KMS-11 (cell line): ENCODE results near the gene SLC19A1.
"Not testable (repeated sequence)": the region's sequence is repeated elsewhere in the genome, so short reads cannot be mapped to it uniquely, and the experiment has no call there.

Experiments
- H2AFZ ChIP-seq: fragments of 200-600 bp; sonication (generic); 2 replicates; pipeline ENCODE4 v1.6.1; 2016; ENCODE audit warnings: antibody characterized with exemption, mixed run types, low read depth
- H3K27ac ChIP-seq: fragments of 200-600 bp; sonication (generic); 2 replicates; pipeline ENCODE4 v1.6.1; 2016; ENCODE audit warnings: mild to moderate bottlenecking, mixed run types
- H3K27me3 ChIP-seq: fragments of 200-600 bp; sonication (generic); 2 replicates; pipeline ENCODE4 v1.6.1; 2017; ENCODE audit warnings: mild to moderate bottlenecking, low read depth, mixed run types, moderate library complexity; ENCODE audit not compliant: insufficient read depth
- H3K36me3 ChIP-seq: fragments of 200-600 bp; sonication (generic); 2 replicates; pipeline ENCODE4 v1.6.1; 2017; ENCODE audit warnings: mild to moderate bottlenecking, mixed run types; ENCODE audit not compliant: insufficient read depth
- H3K4me1 ChIP-seq: fragments of 200-600 bp; sonication (generic); 2 replicates; pipeline ENCODE4 v1.6.1; 2016; ENCODE audit warnings: mild to moderate bottlenecking, low read depth, mixed run types; ENCODE audit not compliant: poor library complexity, severe bottlenecking
- H3K4me2 ChIP-seq: fragments of 200-600 bp; sonication (generic); 2 replicates; pipeline ENCODE4 v1.7.0; 2016; ENCODE audit warnings: mild to moderate bottlenecking, mixed run types
- H3K4me3 ChIP-seq: fragments of 200-600 bp; sonication (generic); IDR thresholded peaks from 2 replicates; pipeline ENCODE4 v1.6.1; 2017; ENCODE audit warnings: low read depth, low read length, mixed read lengths; ENCODE audit not compliant: insufficient read depth
- H3K79me2 ChIP-seq: fragments of 200-600 bp; sonication (generic); 2 replicates; pipeline ENCODE4 v1.6.1; 2016; ENCODE audit warnings: low read depth, mixed run types; ENCODE audit not compliant: insufficient read depth
- H3K9ac ChIP-seq: fragments of 200-600 bp; sonication (generic); 2 replicates; pipeline ENCODE4 v1.6.1; 2016; ENCODE audit warnings: mild to moderate bottlenecking, mixed run types
- H4K20me1 ChIP-seq: fragments of 200-600 bp; sonication (generic); 2 replicates; pipeline ENCODE4 v1.6.1; 2016; ENCODE audit warnings: mild to moderate bottlenecking, mixed run types; ENCODE audit not compliant: insufficient read depth
- CTCF ChIP-seq: fragments of 200-600 bp; sonication (generic); conservative IDR thresholded peaks from 2 replicates; pipeline ENCODE4 v1.6.1; 2017; ENCODE audit warnings: low read depth, mild to moderate bottlenecking, antibody characterized with exemption, low read length, moderate library complexity, mixed read lengths

The SLC19A1 gene

DNA sequence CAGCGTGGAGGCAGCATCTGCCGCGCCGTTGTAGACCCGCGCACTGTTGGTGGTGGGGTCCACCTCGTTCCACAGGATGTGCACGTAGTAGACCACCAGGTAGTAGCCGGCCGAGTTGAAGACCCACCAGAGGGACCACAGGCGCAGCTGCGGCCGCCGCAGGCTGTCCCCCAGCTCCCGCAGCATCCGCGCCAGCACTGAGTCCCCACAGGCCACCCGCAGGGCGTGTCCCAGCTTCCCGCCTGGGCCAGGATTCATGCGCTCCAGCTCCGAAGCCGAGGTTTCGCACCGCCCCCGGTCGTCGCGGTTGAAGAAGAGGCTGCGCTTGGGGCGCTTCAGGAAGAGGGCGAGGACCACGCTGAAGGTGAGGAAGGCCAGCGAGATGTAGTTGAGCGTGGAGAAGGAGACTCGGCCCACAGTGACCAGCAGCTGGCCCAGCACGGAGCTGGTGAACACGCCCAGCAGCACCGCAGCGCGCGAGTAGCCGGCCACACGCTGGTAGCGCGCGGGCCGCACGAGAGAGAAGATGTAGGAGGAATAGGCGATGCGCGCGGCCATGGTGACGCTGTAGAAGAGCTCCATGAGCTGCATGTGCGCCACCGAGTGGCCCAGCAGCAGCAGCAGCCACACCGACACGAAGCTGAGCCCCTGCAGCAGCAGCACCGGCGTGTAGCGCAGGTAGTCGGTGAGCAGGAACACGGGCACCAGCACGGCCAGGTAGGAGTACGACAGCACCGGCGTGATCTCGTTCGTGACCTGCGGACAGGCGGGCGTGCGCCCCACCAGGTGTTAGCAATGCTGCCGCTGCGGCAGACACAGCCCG is 10.6 kb downstream of the SLC19A1 start:
- TF ChIP-seq CTCF = no peak
- no peaks in the 10 kb centered on the region for H4K20me1 ChIP-seq
- no peaks in the 10 kb centered on the region; the same call in 1 of the 2 replicates for H3K79me2 ChIP-seq
- H2AFZ ChIP-seq = no peak overlapping the region
- no peaks in the 10 kb centered on the region for H3K4me1 ChIP-seq
- H3K36me3 ChIP-seq = peaks cover 6% of the 10 kb centered on the region; the same call in 1 of the 2 replicates
- H3K9ac ChIP-seq = no peak overlapping the region
- no peaks in the 10 kb centered on the region for H3K27me3 ChIP-seq
- no peak overlapping the region for H3K4me2 ChIP-seq
- no peak overlapping the region for H3K4me3 ChIP-seq
- no peak overlapping the region for H3K27ac ChIP-seq

DNA sequence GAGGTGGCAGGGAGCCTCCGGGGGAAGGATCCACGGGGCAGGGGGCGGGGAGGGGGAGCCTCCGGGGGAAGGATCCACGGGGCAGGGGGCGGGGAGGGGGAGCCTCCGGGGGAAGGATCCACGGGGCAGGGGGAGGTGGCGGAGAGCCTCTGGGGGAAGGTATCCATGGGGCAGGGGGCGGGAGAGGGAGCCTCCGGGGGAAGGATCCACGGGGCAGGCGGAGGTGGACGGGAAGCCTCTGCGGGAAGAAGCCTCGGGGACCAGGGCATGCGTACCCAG is 11.2 kb downstream of the SLC19A1 start:
- not testable (repeated sequence) for H3K79me2 ChIP-seq, H4K20me1 ChIP-seq, H3K4me3 ChIP-seq, H3K4me1 ChIP-seq, H3K27me3 ChIP-seq, H3K4me2 ChIP-seq, H3K27ac ChIP-seq, H2AFZ ChIP-seq, H3K36me3 ChIP-seq, H3K9ac ChIP-seq

DNA sequence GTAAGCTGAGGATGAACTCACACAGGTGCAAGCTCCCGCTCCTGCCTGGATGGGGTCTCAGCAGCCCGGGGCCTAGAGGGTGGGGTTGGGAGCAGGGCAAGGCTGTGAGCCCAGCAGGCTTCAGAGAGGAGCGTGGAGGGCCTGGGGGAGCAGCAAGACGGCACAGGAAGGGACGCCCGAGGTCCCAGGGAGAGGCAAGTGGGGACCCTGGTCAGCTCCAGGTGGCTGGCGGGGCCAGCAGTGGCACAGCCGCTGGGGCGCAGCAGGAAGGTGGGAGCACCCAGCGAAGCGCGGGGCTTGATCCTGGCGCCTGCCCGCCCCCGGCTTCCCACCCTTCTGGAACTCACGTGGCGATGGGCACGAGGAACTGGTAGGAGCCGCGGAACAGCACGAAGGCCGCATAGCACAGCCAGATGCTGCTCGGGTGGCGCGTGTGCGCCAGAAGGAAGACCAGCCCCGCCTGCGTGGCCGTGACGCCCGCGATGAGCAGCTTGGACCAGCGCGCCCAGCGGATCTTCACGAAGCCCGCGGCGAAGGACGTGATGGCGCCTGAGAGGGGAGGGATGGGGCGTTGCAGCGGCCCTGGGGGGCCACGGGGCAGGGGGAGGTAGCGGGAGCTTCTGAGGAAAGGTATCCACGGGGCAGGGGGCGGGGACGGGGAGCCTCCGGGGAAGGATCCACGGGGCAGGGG is 11.7 kb downstream of the SLC19A1 start:
- Histone ChIP-seq H3K79me2 (no peaks in the 10 kb centered on the region; the same call in 1 of the 2 replicates), H3K4me2 (no peak overlapping the region), H3K27me3 (no peaks in the 10 kb centered on the region), H2AFZ (no peak overlapping the region), H3K36me3 (peaks cover 6% of the 10 kb centered on the region; the same call in 1 of the 2 replicates), H3K9ac (no peak overlapping the region), H3K4me1 (no peaks in the 10 kb centered on the region), H3K27ac (no peak overlapping the region), H4K20me1 (no peaks in the 10 kb centered on the region), H3K4me3 (no peak overlapping the region)
- no peak for TF ChIP-seq CTCF

DNA sequence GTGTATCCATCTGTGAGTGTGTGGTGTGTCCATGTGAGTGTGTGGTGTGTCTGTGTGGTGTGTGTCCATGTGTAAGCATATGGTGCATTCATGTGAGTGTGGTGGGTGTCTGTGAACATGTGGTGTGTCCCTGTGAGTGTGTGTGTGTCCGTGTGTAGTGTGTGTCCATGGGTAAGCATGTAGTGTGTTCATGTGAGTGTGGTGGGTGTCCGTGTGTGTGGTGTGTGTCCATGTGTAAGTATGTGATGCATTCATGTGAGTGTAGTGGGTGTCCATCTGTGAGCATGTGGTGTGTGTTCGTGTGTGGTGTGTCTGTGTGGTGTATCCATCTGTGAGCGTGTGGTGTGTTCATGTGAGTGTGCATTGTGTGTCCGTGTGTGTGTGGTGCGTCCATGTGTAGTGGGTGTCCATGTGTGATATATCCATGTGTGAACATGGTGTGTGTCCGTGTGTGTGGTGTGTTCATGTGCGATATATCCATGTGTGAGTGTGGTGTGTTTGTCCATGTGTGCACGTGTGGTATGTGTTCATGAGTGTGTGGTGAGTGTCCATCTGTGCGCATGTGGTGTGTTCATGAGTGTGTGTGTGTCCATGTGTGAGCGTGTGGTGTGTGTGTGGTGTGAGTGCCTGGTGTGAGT is 12.3 kb downstream of the SLC19A1 start:
- no peaks in the 10 kb centered on the region for H3K4me1 ChIP-seq
- H3K9ac ChIP-seq = no peak overlapping the region
- peaks cover 6% of the 10 kb centered on the region; the same call in 1 of the 2 replicates for H3K36me3 ChIP-seq
- H3K27ac ChIP-seq = no peak overlapping the region
- H2AFZ ChIP-seq = no peak overlapping the region
- no peaks in the 10 kb centered on the region for H4K20me1 ChIP-seq
- no peak overlapping the region for H3K4me2 ChIP-seq
- TF ChIP-seq CTCF = no peak
- H3K4me3 ChIP-seq = no peak overlapping the region
- H3K79me2 ChIP-seq = no peaks in the 10 kb centered on the region; the same call in 1 of the 2 replicates
- H3K27me3 ChIP-seq = no peaks in the 10 kb centered on the region
